ENCODE results near the gene CNFN.

Gene CNFN

GRCh38 chr19:42374826-42375376, 15.2 kb downstream of the CNFN start:
- H4K20me1 ChIP-seq (ENCODE audit: control insufficient read depth, insufficient read depth, low read depth, low read length), result no peaks in the 10 kb centered on the region; the same call in 1 of the 2 replicates
- TF ChIP-seq CTCF (IDR thresholded peaks at IDR 0.05; ENCODE audit: low read depth, low read length, poor library complexity, severe bottlenecking) (no peak), EZH2phosphoT487 (IDR thresholded peaks at IDR 0.05; ENCODE audit: borderline replicate concordance, low read length) (no peak)
- no peak overlapping the region for H3K27ac ChIP-seq (ENCODE audit: low read depth, low read length)
- H3K9me2 ChIP-seq (replicated peaks; ENCODE audit: control insufficient read depth, low read length), result no peaks in the 10 kb centered on the region
- H3K4me1 ChIP-seq (ENCODE audit: control insufficient read depth, low read length), result no peaks in the 10 kb centered on the region
- H3K9me3 ChIP-seq (ENCODE audit: control insufficient read depth, insufficient read depth, low read length), result no peaks in the 10 kb centered on the region
- no peak overlapping the region for H3K4me3 ChIP-seq (ENCODE audit: low read length)
- H3K4me2 ChIP-seq (ENCODE audit: low read length), result no peak overlapping the region
- H3F3A ChIP-seq (ENCODE audit: control insufficient read depth, insufficient read depth), result no peaks in the 10 kb centered on the region
- H3K27me3 ChIP-seq (ENCODE audit: control insufficient read depth, low read length), result 0 out of 2 replicates have a peak, but pooled peaks cover 2% of the 10 kb centered on the region
- no peaks in the 10 kb centered on the region for H3K79me2 ChIP-seq (ENCODE audit: control insufficient read depth, low read length)
- no peaks in the 10 kb centered on the region for H3K36me3 ChIP-seq (ENCODE audit: control insufficient read depth, low read length)

- no peak overlapping the region for H3K27ac ChIP-seq (ENCODE audit: low read depth, low read length)
- H4K20me1 ChIP-seq (ENCODE audit: control insufficient read depth, insufficient read depth, low read depth, low read length), result no peaks in the 10 kb centered on the region; the same call in 1 of the 2 replicates
- H3K36me3 ChIP-seq (ENCODE audit: control insufficient read depth, low read length), result no peaks in the 10 kb centered on the region
- no peaks in the 10 kb centered on the region for H3K27me3 ChIP-seq (ENCODE audit: control insufficient read depth, low read length)
- no peaks in the 10 kb centered on the region for H3F3A ChIP-seq (ENCODE audit: control insufficient read depth, insufficient read depth)
- no peaks in the 10 kb centered on the region for H3K4me1 ChIP-seq (ENCODE audit: control insufficient read depth, low read length)
- no peaks in the 10 kb centered on the region for H3K9me2 ChIP-seq (replicated peaks; ENCODE audit: control insufficient read depth, low read length)
- TF ChIP-seq EZH2phosphoT487 (IDR thresholded peaks at IDR 0.05; ENCODE audit: borderline replicate concordance, low read length), result no peak
- no peak for TF ChIP-seq CTCF (IDR thresholded peaks at IDR 0.05; ENCODE audit: low read depth, low read length, poor library complexity, severe bottlenecking)
- H3K79me2 ChIP-seq (ENCODE audit: control insufficient read depth, low read length), result no peaks in the 10 kb centered on the region
- no peak overlapping the region for H3K4me2 ChIP-seq (ENCODE audit: low read length)
- H3K4me3 ChIP-seq (ENCODE audit: low read length), result no peak overlapping the region
- no peaks in the 10 kb centered on the region for H3K9me3 ChIP-seq (ENCODE audit: control insufficient read depth, insufficient read depth, low read length)
Observed at GRCh38 chr19:42370626-42371175, 19.4 kb downstream of the CNFN start.

- no peaks in the 10 kb centered on the region; the same call in 1 of the 2 replicates for H4K20me1 ChIP-seq (ENCODE audit: control insufficient read depth, insufficient read depth, low read depth, low read length)
- H3F3A ChIP-seq (ENCODE audit: control insufficient read depth, insufficient read depth), result no peaks in the 10 kb centered on the region
- H3K4me3 ChIP-seq (ENCODE audit: low read length), result no peak overlapping the region
- peaks cover 3% of the 10 kb centered on the region for H3K4me1 ChIP-seq (ENCODE audit: control insufficient read depth, low read length)
- no peaks in the 10 kb centered on the region for H3K79me2 ChIP-seq (ENCODE audit: control insufficient read depth, low read length)
- TF ChIP-seq CTCF (IDR thresholded peaks at IDR 0.05; ENCODE audit: low read depth, low read length, poor library complexity, severe bottlenecking) (no peak), EZH2phosphoT487 (IDR thresholded peaks at IDR 0.05; ENCODE audit: borderline replicate concordance, low read length) (no peak)
- no peaks in the 10 kb centered on the region for H3K9me3 ChIP-seq (ENCODE audit: control insufficient read depth, insufficient read depth, low read length)
- no peaks in the 10 kb centered on the region for H3K27me3 ChIP-seq (ENCODE audit: control insufficient read depth, low read length)
- H3K9me2 ChIP-seq (replicated peaks; ENCODE audit: control insufficient read depth, low read length), result no peaks in the 10 kb centered on the region
- no peak overlapping the region for H3K4me2 ChIP-seq (ENCODE audit: low read length)
- no peak overlapping the region for H3K27ac ChIP-seq (ENCODE audit: low read depth, low read length)
- no peaks in the 10 kb centered on the region for H3K36me3 ChIP-seq (ENCODE audit: control insufficient read depth, low read length)
Observed at GRCh38 chr19:42370068-42370520, 20.0 kb downstream of the CNFN start.
